Heart right ventricle (tissue), 16 donors: ENCODE results near the gene DOHH. TPM values are rescaled to one million over a fixed set of nuclear protein-coding genes. Genes with fewer than 3 reads are reported as not detected.

Experiments
- ATAC-seq, 8 donors: fragments of 200-7000 bp; cut with Tn5 transposase; one replicate each; pipeline ENCODE4 v1.9.1; 2020; ENCODE audit warnings: mild to moderate bottlenecking in 8 of 8, moderate library complexity in 8 of 8, moderate number of reproducible peaks in 1 of 8
- DNase-seq, 2 donors: peaks; one replicate each; pipeline ENCODE4 v3.0.0-alpha.2; 2020
- H3K27ac ChIP-seq, 10 donors: fragments of 200-600 bp; sonication (generic) in 2 of 10; one replicate each; pipeline versions ENCODE4 v1.5.0 to v1.8.0; 2020 to 2022; ENCODE audit warnings: mild to moderate bottlenecking in 3 of 10
- H3K27me3 ChIP-seq, 7 donors: fragments of 200-600 bp; one replicate each; pipeline ENCODE4 v1.8.0; 2021 to 2022; ENCODE audit warnings: mild to moderate bottlenecking in 2 of 7
- H3K36me3 ChIP-seq, 9 donors: fragments of 200-600 bp; sonication (generic) in 1 of 9; one replicate each; pipeline versions ENCODE4 v1.5.0 to v1.8.0; 2020 to 2022; ENCODE audit warnings: mild to moderate bottlenecking in 2 of 9
- H3K4me1 ChIP-seq, 9 donors: fragments of 200-600 bp; sonication (generic) in 1 of 9; one replicate each; pipeline versions ENCODE4 v1.5.0 to v1.8.0; 2020 to 2022; ENCODE audit warnings: mild to moderate bottlenecking in 4 of 9
- H3K4me3 ChIP-seq, 10 donors: fragments of 200-600 bp; sonication (generic) in 2 of 10; one replicate each; pipeline versions ENCODE4 v1.5.0 to v1.8.0; 2020 to 2022; ENCODE audit warnings: mild to moderate bottlenecking in 7 of 10, moderate library complexity in 2 of 10
- H3K9me3 ChIP-seq, 11 donors: fragments of 200-600 bp in 10 of 11; sonication (generic) in 2 of 11; one replicate each; pipeline versions ENCODE4 v1.5.0 to v1.8.0; 2013 to 2022; ENCODE audit warnings: mild to moderate bottlenecking in 2 of 11, control low read depth in 1 of 11, moderate library complexity in 1 of 11
- WGBS, 2 donors: extraction: QIAGEN DNeasy Blood & Tissue Kit; methylation state at CpG; one replicate each; pipeline ENCODE4 v1.1.7; 2013; ENCODE audit warnings: inconsistent platforms in 1 of 2; 5-methylcytosine and 5-hydroxymethylcytosine counted together
- intact Hi-C, 10 donors: fragments of 100-400 bp; cut with DNase I; formaldehyde crosslinking; loops; one replicate each; pipeline versions ENCODE4 v1.11.1 to v1.14.2; 2022
- polyA plus RNA-seq, 2 donors: library from polyadenylated mRNA; stranded (reverse); fragments of 200-250 nt; gene quantifications; one replicate each; pipeline ENCODE4 v1.2.3, GENCODE V29; 2013
- total RNA-seq, 10 donors: library from RNA; stranded (reverse); fragmentation: NEBNext Ultra II Directional in 3 of 10; extraction: Animal tissue kit (Norgen Biotek cat#: 25700) in 3 of 10; gene quantifications; one replicate each; pipeline versions ENCODE4 v1.2.1 to v1.2.4, GENCODE V29; 2021 to 2023
- TF ChIP-seq, protein P1 (sequence below), 9 donors: fragments of 200-600 bp; sonication (generic) in 2 of 9; IDR thresholded peaks; one replicate each; pipeline versions ENCODE4 v1.5.0 to v1.8.0; 2021 to 2022; ENCODE audit warnings: antibody characterized with exemption in 9 of 9, mild to moderate bottlenecking in 5 of 9, moderate library complexity in 1 of 9
- donor health status: Arrhythmogenic right ventricular cardiomyopathy.
- donor health status: ischemic (EF 13 %, LVEDD 7.1; RV severe dilation, severe dysfunction).
- donor health status: healthy with polysubstance abuse.
- donor health status: DM: no; HTN: yes; CAD: no.
- donor health status: DM: no; HTN: no; CAD: no.
- donor health status: ischemic (EF 25% LVEDD 6.9; RV normal size, moderate dysfunction).
- donor health status: ischemic (EF 25% LVEDD 5.7; RV mildly dilated, moderate dysfunction).
- donor health status: healthy.
- donor health status: DM: yes; HTN: yes; CAD: no.
- donor health status: Ischemic cardiomyopathy.
- donor health status: ischemic (EF 35%, LVEDD 5.7; RV mildly dilated, moderate dysfunction).
- donor health status: nonischemic (EF 11% LVEDD 7.7; RV severe dilation, severe dysfunction).
- donor health status: DM: yes; HTN: yes; CAD: no.
- donor health status: PGD.
- donor health status: ischemic (EF 29% LVEDD 5.4; RV normal size, mild dysfunction).
- donor health status: nonischemic (EF 23%, LVEDD 6.1; RV moderate dilation, normal function).

DOHH gene
- total and polyA plus RNA-seq, 12 donors: 7.2 to 30.4 (median 10.3) TPM

DNA sequence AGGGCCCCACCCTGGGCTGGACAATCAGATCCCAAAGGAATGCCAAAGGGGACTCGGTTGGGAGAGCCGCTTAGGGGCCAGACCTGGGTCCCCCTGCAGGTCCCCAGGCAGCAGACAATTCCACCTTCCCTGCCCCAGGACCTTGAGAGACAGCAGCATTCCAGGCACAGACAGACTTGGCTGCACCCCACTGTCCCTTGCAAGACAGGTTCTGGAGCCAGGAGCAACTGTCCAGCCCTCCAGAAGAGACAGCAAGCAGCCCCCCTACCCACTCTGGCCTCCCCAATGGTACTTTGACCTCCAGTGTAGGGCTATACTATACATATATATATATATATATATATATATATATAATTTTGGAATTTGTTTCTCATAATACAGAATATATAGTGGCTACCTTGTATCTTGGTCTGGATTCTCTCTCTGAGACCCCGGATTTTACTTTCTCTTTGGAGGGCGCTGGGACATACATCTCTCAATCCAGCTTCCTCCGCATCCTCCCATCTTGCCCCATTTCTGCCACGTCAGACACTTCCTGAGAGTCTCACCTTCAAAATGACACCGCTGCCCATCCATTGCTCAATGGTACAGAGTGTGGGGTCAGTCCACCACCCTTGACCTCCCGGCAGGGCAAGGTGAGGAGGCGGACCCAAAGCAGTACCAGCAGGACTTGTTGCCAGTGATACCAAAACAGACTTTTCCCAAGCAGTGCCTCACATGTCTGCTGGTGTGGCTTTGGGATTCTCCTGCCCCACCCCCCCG lies 32.9 kb downstream of the DOHH start:
- no peak for ATAC-seq

DNA sequence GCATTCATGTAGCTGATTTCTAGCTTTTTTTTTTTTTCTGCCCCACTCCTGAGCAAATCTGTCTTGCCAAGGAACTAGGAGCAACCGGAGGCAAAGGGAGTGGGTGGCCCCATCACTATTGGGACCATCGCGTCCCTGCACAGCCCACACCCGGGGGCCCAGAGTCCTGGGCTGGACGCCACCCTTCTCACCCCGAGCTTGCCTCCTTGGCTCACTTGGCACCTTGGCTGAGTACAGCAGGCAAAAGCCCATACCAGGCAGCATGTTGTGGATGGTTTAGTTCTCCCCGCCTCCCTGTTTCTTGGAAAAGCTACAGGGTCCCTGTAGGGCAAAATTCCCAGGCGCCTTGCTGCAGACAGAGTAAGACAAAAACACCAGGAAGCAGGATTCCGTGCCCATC lies 33.8 kb downstream of the DOHH start:
- WGBS, 2 donors: 47 to 55% methylated on average over 9 of the region's 9 CpGs
- Histone ChIP-seq H3K9me3 (no peaks in the 10 kb centered on the region), H3K27ac (peak overlapping the region in 6 of 10 donors; percentile 7 to 70 (median 49)), H3K4me1 (peaks cover 0 to 56% (median 17%) of the 10 kb centered on the region in 9 donors), H3K4me3 (no peak overlapping the region), H3K36me3 (peaks cover 0 to 28% (median 14%) of the 10 kb centered on the region in 9 donors), H3K27me3 (no peaks in the 10 kb centered on the region)
- ATAC-seq (peak in 7 of 8 donors; percentile 7 to 84 (median 46)), DNase-seq (peak in 1 of 2 donors; percentile 31)
- TF ChIP-seq, protein P1, sequence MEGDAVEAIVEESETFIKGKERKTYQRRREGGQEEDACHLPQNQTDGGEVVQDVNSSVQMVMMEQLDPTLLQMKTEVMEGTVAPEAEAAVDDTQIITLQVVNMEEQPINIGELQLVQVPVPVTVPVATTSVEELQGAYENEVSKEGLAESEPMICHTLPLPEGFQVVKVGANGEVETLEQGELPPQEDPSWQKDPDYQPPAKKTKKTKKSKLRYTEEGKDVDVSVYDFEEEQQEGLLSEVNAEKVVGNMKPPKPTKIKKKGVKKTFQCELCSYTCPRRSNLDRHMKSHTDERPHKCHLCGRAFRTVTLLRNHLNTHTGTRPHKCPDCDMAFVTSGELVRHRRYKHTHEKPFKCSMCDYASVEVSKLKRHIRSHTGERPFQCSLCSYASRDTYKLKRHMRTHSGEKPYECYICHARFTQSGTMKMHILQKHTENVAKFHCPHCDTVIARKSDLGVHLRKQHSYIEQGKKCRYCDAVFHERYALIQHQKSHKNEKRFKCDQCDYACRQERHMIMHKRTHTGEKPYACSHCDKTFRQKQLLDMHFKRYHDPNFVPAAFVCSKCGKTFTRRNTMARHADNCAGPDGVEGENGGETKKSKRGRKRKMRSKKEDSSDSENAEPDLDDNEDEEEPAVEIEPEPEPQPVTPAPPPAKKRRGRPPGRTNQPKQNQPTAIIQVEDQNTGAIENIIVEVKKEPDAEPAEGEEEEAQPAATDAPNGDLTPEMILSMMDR (IDR thresholded peaks at IDR 0.05): no peak
- intact Hi-C loops: loop anchor here in 1 of 10 donors (1.0 to 5.0 kb wide), 2 partner anchors 34 to 105 kb away; no protein-coding TSS in a partner anchor

More for the DNA sequence above, 32.9 kb downstream of the DOHH start:
- intact Hi-C loops: loop anchor here in 1 of 10 donors (1.0 to 5.0 kb wide), 2 partner anchors 35 to 106 kb away; no protein-coding TSS in a partner anchor
- TF ChIP-seq, protein P1 (IDR thresholded peaks at IDR 0.05): no peak
- Histone ChIP-seq H3K27ac (peak overlapping the region in 4 of 10 donors; percentile 19 to 69 (median 49)), H3K9me3 (no peaks in the 10 kb centered on the region), H3K4me3 (no peak overlapping the region), H3K27me3 (no peaks in the 10 kb centered on the region), H3K4me1 (peaks cover 6 to 64% (median 21%) of the 10 kb centered on the region in 9 donors), H3K36me3 (peaks cover 0 to 18% (median 10%) of the 10 kb centered on the region in 9 donors)
- 81 to 88% methylated on average over 10 of the region's 10 CpGs for WGBS, 2 donors
- DNase-seq: no peak

DNA sequence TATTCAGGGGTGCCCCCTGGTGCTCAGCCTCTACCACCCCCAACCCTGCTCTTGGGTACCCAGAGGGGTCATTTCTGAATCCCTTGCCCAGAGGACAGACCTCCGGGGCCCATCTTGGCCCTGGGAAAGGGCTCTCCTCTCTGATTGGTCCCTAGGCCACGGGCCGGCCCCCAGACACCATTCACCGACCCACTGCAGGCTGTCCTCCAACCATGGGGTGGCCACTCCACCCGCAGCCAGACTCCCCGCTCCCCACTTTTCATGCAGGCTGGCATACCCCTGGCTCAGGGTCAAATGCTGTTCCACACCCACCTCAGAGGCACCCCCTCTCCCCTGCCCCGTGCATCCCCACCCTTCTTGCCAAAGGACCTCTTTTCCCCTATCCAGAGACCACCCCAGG lies 34.9 kb downstream of the DOHH start:
- peaks cover 0 to 62% (median 17%) of the 10 kb centered on the region in 9 donors for H3K4me1 ChIP-seq
- TF ChIP-seq, protein P1 (IDR thresholded peaks at IDR 0.05): no peak
- no peak overlapping the region for H3K4me3 ChIP-seq
- H3K27ac ChIP-seq: peak overlapping the region in 5 of 10 donors; percentile 7 to 70 (median 54)
- H3K27me3 ChIP-seq: no peaks in the 10 kb centered on the region
- H3K9me3 ChIP-seq: no peaks in the 10 kb centered on the region
- ATAC-seq (peak in 1 of 8 donors; percentile 3), DNase-seq (no peak)
- WGBS, 2 donors: 70 to 80% methylated on average over 7 of the region's 7 CpGs
- H3K36me3 ChIP-seq: peaks cover 0 to 39% (median 14%) of the 10 kb centered on the region in 9 donors
- intact Hi-C loops: loop anchor here in 1 of 10 donors (5.0 kb wide), 1 partner anchor 33 kb away; no protein-coding TSS in a partner anchor

DNA sequence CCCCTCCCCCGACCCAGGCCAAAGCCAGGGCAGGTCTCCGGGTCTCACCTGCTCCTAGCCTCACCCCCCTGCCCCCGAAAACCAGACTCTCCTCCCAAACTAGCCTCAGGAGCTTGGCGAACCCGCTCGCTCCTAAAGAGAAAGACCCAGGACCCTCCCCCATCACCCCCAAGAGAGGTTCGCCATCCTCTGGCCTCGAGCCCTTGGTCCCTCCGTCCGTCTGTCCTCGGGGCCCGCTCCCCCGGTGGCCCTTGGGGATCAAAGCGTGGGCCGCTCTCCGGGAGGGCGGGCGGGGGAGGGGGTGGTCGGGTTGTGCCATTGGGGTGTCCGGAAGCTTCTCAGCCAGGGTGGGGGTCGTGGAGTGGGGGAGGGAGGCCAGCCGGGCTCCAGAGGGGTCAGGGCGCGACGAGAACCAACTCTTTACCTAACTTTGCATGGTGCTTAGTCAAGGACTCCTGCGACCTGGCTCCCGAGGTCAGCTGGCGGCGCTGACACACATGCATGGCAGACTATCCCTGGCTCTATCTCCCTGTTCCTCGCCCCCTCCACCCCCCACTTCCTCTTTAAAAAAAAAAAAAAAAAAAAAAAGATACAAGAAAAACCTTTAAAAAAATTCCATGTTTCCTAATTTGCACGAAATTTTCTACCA lies 35.8 kb downstream of the DOHH start:
- Histone ChIP-seq H3K27me3 (no peaks in the 10 kb centered on the region), H3K4me3 (no peak overlapping the region), H3K4me1 (peaks cover 6 to 68% (median 21%) of the 10 kb centered on the region in 9 donors), H3K27ac (peak overlapping the region in 2 of 10 donors; percentile 35 to 56), H3K9me3 (no peaks in the 10 kb centered on the region), H3K36me3 (peaks cover 0 to 43% (median 14%) of the 10 kb centered on the region in 9 donors)
- no peak for DNase-seq
- TF ChIP-seq, protein P1 (IDR thresholded peaks at IDR 0.05): no peak
- intact Hi-C loops: loop anchor here in 1 of 10 donors (5.0 kb wide), 1 partner anchor 32 kb away; no protein-coding TSS in a partner anchor
- ATAC-seq: no peak
- WGBS, 2 donors: 77 to 78% methylated on average over 28 to 31 of the region's 31 CpGs
